Effector memory CD8-positive, alpha-beta T cell (primary cell): ENCODE data around the gene SETD9.
A peak's percentile ranks its signal among the peaks of the same experiment; 100 is the strongest.

Experiments
- ATAC-seq: fragments of 150-1000 bp; cut with Tn5 transposase; replicated peaks from 2 replicates; pipeline ENCODE4 v1.10.0; 2021; ENCODE audit warnings: mild to moderate bottlenecking, moderate library complexity
- DNase-seq, 3 experiments: peaks; one replicate each; pipeline ENCODE4 v3.0.0; 2021
- H3K27ac Mint-ChIP-seq, 2 donors: one replicate each; pipeline ENCODE4 v1.8.0; 2022; ENCODE audit warnings: mild to moderate bottlenecking in 2 of 2, mixed read lengths in 2 of 2, moderate library complexity in 2 of 2
- H3K27me3 Mint-ChIP-seq, 2 donors: one replicate each; pipeline ENCODE4 v1.8.0; 2022; ENCODE audit warnings: mixed read lengths in 2 of 2
- H3K36me3 Mint-ChIP-seq: one replicate; pipeline ENCODE4 v1.8.0; 2022; ENCODE audit warnings: mild to moderate bottlenecking, moderate library complexity, mixed read lengths; ENCODE audit not compliant: insufficient read depth
- H3K4me1 Mint-ChIP-seq, 2 donors: one replicate each; pipeline ENCODE4 v1.8.0; 2022; ENCODE audit warnings: low read depth in 2 of 2, mixed read lengths in 2 of 2
- H3K4me3 Mint-ChIP-seq, 2 donors: one replicate each; pipeline ENCODE4 v1.8.0; 2022; ENCODE audit warnings: mild to moderate bottlenecking in 2 of 2, mixed read lengths in 2 of 2, moderate library complexity in 2 of 2
- H3K9me3 Mint-ChIP-seq, 2 donors: one replicate each; pipeline ENCODE4 v1.8.0; 2022; ENCODE audit warnings: mixed read lengths in 2 of 2

Gene SETD9

DNA sequence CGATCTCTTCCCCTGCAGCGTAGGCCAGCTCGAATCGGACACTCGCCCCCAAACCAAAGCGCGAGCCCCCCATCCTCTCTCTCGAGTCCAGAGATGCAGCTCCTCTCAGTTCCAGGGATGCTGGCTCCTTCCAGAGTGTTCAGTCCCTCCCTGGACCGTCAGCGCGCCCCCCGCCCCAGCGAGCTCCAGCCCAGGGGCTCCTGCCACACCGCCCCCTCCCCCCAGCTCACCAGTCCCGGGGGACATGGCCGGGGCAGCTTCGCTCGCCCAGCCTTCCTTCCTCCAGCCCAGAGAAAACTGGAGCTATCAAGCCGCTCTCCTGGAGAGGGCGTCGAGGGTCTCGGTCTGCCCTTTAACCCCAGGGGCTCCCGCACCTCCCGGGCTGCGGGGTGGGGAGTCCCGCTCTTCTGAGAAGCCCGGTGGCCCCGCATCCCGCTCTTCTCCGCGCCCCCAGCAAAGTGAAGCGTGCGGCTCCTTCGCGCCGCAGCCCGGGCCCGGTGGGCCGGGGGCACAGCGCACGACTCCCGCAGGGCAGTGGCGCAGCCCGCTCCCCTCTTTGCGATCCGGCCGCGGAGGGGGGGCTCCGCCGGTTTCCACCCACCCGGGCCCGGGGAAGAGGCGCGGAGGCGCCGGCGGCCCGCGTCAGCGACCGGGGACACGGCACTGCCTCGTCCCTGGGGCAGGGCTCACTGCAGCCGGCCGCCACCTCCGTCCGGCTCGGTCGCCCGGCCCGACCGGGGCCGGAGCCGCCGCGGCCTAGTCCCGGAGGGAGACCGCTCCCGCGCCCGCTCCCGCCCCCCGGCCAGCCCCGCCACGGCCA lies 41.9 kb downstream of the SETD9 start:
- Mint-ChIP-seq H3K27me3 (peaks cover 19 to 28% of the 10 kb centered on the region in 2 donors), H3K4me3 (peak overlapping the region; percentile 94 to 97), H3K36me3 (peaks cover 29% of the 10 kb centered on the region), H3K9me3 (no peaks in the 10 kb centered on the region), H3K4me1 (peaks cover 15 to 23% of the 10 kb centered on the region in 2 donors), H3K27ac (peak overlapping the region; percentile 86 to 90)
- peak; percentile 2 to 5 (median 4) for DNase-seq
- ATAC-seq = peak; percentile 23

DNA sequence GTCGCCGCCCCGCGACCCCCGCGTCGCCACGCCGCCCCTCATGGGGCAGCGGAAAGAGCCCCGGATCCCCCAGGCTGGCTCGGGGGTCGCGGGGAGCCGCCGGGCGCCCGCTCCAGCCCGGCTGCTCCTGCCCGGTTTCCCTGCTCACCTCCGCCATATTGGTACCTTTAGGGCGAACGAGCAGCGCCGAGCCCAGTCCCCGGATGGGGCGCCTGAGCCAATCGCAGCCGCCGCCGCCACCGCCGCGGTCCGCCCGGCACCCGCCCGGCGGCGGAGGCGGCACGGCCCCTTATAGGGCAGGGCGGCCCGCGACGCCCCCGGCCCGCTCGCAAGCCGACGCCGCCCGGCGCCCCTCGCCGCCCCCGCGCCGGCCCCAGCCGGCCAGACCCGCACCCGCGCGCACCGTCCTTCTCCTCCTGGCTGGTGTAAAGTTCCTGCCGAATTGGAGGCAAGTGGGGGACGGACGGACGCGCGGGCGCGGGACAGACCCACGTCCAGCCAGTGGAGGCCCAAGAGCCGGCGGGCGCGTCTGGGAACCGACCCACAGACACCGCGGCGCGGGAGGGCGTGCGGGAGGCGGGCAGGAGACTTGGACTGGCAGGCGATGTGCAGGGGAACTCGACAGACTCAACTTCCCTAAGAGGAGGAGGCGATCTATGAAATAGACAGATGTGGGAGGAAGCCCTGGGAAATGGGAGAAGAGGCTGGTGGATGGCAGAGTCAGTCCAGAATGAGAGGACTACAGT lies 42.7 kb downstream of the SETD9 start, which contains the start of gene MIER3:
Gene MIER3, minus strand, starts transcription at position 178 of the 746 bp plus-strand sequence. Its CDS starts 21 bp downstream, at position 157.
- DNase-seq (peak; percentile 67 to 75 (median 69)), ATAC-seq (peak; percentile 92)
- H3K4me3 Mint-ChIP-seq = peak within 1 kb of the TSS; percentile 94 to 97
- H3K27ac Mint-ChIP-seq = peak within 1 kb of the TSS; percentile 86 to 90
- H3K36me3 Mint-ChIP-seq = peaks cover 22% of the 10 kb centered on the region
- peaks cover 24 to 28% of the 10 kb centered on the region in 2 donors for H3K27me3 Mint-ChIP-seq
- H3K9me3 Mint-ChIP-seq = no peaks in the 10 kb centered on the region
- H3K4me1 Mint-ChIP-seq = peaks cover 15 to 23% of the 10 kb centered on the region in 2 donors

DNA sequence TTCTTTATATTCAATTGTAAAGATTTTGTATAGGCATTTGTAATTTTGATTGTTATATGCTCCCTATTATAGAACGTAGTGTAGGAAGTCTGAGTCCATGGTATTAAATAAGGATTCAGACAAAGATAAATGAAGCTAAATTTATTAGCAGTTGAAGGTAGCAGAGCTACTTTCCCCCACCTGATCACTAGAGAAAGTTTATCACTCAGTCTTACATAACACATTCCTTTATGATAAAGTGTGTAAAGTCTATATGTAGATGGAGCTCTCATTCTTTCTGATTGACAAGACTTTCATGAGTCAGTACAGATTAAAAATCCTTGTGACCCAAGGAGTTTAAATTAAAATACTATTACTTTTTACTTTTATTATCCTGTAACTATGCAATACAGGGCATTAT lies 44.9 kb downstream of the SETD9 start:
- Mint-ChIP-seq H3K9me3 (no peaks in the 10 kb centered on the region), H3K36me3 (peaks cover 12% of the 10 kb centered on the region), H3K27ac (no peak overlapping the region), H3K4me1 (peaks cover 15 to 23% of the 10 kb centered on the region in 2 donors), H3K4me3 (no peak overlapping the region), H3K27me3 (peaks cover 40 to 48% of the 10 kb centered on the region in 2 donors)
- no peak for ATAC-seq
- DNase-seq = no peak

DNA sequence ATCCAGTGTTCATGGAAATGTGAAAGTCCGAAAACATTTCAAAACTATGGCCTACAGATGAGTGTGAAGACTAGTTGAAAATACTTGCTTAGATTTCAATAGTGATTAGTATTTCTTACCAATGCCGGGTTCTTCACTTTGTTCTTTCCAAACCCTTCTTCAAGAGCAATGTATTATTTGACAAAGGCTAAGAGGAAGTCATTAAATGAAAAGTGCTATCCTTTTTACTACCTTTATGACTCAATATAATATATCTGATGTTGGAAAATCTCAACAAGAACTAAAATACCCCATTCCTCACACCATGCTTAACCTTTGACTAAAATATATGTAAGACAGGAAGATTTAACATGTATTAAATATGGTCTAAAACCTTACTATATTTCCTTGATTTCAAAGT lies 49.2 kb downstream of the SETD9 start:
- Mint-ChIP-seq H3K36me3 (no peaks in the 10 kb centered on the region), H3K9me3 (no peaks in the 10 kb centered on the region), H3K27ac (no peak overlapping the region), H3K27me3 (peaks cover 72 to 78% of the 10 kb centered on the region in 2 donors), H3K4me3 (no peak overlapping the region), H3K4me1 (no peaks in the 10 kb centered on the region)
- no peak for ATAC-seq
- no peak for DNase-seq

- Mint-ChIP-seq H3K27me3 (peaks cover 77 to 79% of the 10 kb centered on the region in 2 donors), H3K4me1 (no peaks in the 10 kb centered on the region), H3K4me3 (no peak overlapping the region), H3K9me3 (no peaks in the 10 kb centered on the region), H3K36me3 (no peaks in the 10 kb centered on the region), H3K27ac (no peak overlapping the region)
- ATAC-seq (no peak), DNase-seq (no peak)
Measured at GRCh38 chr5:56959326-56959725, 49.9 kb downstream of the SETD9 start.

- H3K36me3 Mint-ChIP-seq = no peaks in the 10 kb centered on the region
- H3K4me3 Mint-ChIP-seq = no peak overlapping the region
- no peak for ATAC-seq
- no peak for DNase-seq
- no peaks in the 10 kb centered on the region for H3K9me3 Mint-ChIP-seq
- H3K27me3 Mint-ChIP-seq = peaks cover 74 to 83% of the 10 kb centered on the region in 2 donors
- no peak overlapping the region for H3K27ac Mint-ChIP-seq
- no peaks in the 10 kb centered on the region for H3K4me1 Mint-ChIP-seq
Measured at GRCh38 chr5:56961746-56962145, 52.4 kb downstream of the SETD9 start.

- ATAC-seq (no peak), DNase-seq (no peak)
- Mint-ChIP-seq H3K9me3 (no peaks in the 10 kb centered on the region), H3K27ac (no peak overlapping the region), H3K36me3 (no peaks in the 10 kb centered on the region), H3K27me3 (peaks cover 76 to 88% of the 10 kb centered on the region in 2 donors), H3K4me1 (no peaks in the 10 kb centered on the region), H3K4me3 (no peak overlapping the region)
Measured at GRCh38 chr5:56962286-56962685, 52.9 kb downstream of the SETD9 start.

GRCh38 chr5:56963246-56963645 lies 53.9 kb downstream of the SETD9 start:
- H3K36me3 Mint-ChIP-seq = no peaks in the 10 kb centered on the region
- no peak overlapping the region for H3K4me3 Mint-ChIP-seq
- H3K27ac Mint-ChIP-seq = no peak overlapping the region
- peaks cover 71 to 83% of the 10 kb centered on the region in 2 donors for H3K27me3 Mint-ChIP-seq
- H3K4me1 Mint-ChIP-seq = no peaks in the 10 kb centered on the region
- ATAC-seq (no peak), DNase-seq (no peak)
- no peaks in the 10 kb centered on the region for H3K9me3 Mint-ChIP-seq

DNA sequence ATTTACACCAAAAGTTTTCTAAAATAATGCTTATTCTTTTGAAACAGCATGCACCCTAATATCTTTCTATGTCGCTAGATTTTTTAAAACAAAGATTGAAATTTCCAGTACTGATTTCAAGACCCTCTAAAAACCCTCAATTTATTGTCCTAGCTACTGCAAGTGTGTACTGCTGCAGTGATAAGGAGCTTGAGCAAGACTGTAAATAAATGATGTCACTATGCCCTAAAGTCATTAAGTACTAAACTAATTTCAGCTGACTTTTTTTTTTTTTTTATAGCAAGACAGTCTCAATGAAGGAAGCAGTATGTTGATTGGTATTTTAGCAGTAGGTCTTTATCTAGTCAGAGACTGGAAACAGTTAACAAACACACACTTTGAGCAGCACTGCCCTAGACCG lies 54.8 kb downstream of the SETD9 start:
- H3K4me1 Mint-ChIP-seq = no peaks in the 10 kb centered on the region
- DNase-seq = no peak
- H3K27me3 Mint-ChIP-seq = peaks cover 69 to 81% of the 10 kb centered on the region in 2 donors
- no peak for ATAC-seq
- H3K4me3 Mint-ChIP-seq = no peak overlapping the region
- no peaks in the 10 kb centered on the region for H3K9me3 Mint-ChIP-seq
- H3K36me3 Mint-ChIP-seq = no peaks in the 10 kb centered on the region
- no peak overlapping the region for H3K27ac Mint-ChIP-seq
